ENCODE data around the gene ERAL1. TPM values are rescaled to one million over a fixed set of nuclear protein-coding genes. Genes with fewer than 3 reads are reported as not detected.

Gene ERAL1
- total and polyA plus RNA-seq, 2 of the 13 experiments (the other 11 are each of a cell fraction or from before 2014, with no cell fraction given): 46.9 to 72.2 TPM

GRCh38 chr17:28901866-28902818 lies 47.3 kb downstream of the ERAL1 start (continued):
- TF ChIP-seq ZNF160 (CRISPR knock-in tag; IDR thresholded peaks at IDR 0.05) (0 out of 2 replicates have a peak, but pooled peaks have one; percentile 16), HDAC6 (IDR thresholded peaks at IDR 0.05; ENCODE audit: low read depth, low read length) (no peak), ETV6 (CRISPR knock-in tag; conservative IDR thresholded peaks at IDR 0.05) (no peak), HNF1B (CRISPR knock-in tag; IDR thresholded peaks at IDR 0.05) (peak; percentile 29; the same call in 1 of the 2 replicates), JUN (CRISPR knock-in tag; IDR thresholded peaks at IDR 0.05) (no peak), MTA3 (CRISPR knock-in tag; IDR thresholded peaks at IDR 0.05) (no peak), ZNF510 (CRISPR knock-in tag; IDR thresholded peaks at IDR 0.05; ENCODE audit: low read depth) (peak; percentile 39; the same call in 1 of the 2 replicates), FOXP4 (CRISPR knock-in tag; IDR thresholded peaks at IDR 0.05) (0 out of 2 replicates have a peak, but pooled peaks have one; percentile 17), MAFK (conservative IDR thresholded peaks at IDR 0.05 in 1 of 2, IDR thresholded peaks at IDR 0.05 in 1 of 2; ENCODE audit: low read length in 2 of 2) (no peak), XRCC5 (optimal IDR thresholded peaks at IDR 0.05; ENCODE audit: low read length) (no peak), CREM (IDR thresholded peaks at IDR 0.05) (no peak), CREM (CRISPR knock-in tag; IDR thresholded peaks at IDR 0.05) (no peak), ETS1 (CRISPR knock-in tag; IDR thresholded peaks at IDR 0.05) (no peak), TBL1XR1 (IDR thresholded peaks at IDR 0.05; ENCODE audit: borderline replicate concordance, low read length, partially characterized antibody) (no peak), ZBTB26 (CRISPR knock-in tag; IDR thresholded peaks at IDR 0.05; ENCODE audit: borderline replicate concordance) (no peak), ZSCAN9 (CRISPR knock-in tag; IDR thresholded peaks at IDR 0.05; ENCODE audit: borderline replicate concordance) (no peak), SP1 (IDR thresholded peaks at IDR 0.05) (no peak), SP1 (CRISPR knock-in tag; IDR thresholded peaks at IDR 0.05) (0 out of 2 replicates have a peak, but pooled peaks have one; percentile 21), ZNF850 (CRISPR knock-in tag; conservative IDR thresholded peaks at IDR 0.05) (no peak), ZNF331 (CRISPR knock-in tag; IDR thresholded peaks at IDR 0.05) (no peak), ZNF180 (CRISPR knock-in tag; IDR thresholded peaks at IDR 0.05; ENCODE audit: borderline replicate concordance, low read depth) (no peak)
- TF ChIP-seq, protein P1, sequence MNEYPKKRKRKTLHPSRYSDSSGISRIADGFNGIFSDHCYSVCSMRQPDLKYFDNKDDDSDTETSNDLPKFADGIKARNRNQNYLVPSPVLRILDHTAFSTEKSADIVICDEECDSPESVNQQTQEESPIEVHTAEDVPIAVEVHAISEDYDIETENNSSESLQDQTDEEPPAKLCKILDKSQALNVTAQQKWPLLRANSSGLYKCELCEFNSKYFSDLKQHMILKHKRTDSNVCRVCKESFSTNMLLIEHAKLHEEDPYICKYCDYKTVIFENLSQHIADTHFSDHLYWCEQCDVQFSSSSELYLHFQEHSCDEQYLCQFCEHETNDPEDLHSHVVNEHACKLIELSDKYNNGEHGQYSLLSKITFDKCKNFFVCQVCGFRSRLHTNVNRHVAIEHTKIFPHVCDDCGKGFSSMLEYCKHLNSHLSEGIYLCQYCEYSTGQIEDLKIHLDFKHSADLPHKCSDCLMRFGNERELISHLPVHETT (CRISPR knock-in tag; conservative IDR thresholded peaks at IDR 0.05): no peak; the same call in 1 of the 2 replicates

Measured in HepG2 (cell line).